Iris pigment epithelial cell (primary cell): ENCODE measurements around the gene MRPS27.
"Not testable (repeated sequence)": the region's sequence is repeated elsewhere in the genome, so short reads cannot be mapped to it uniquely, and the experiment has no call there.

Experiments
- DNase-seq: peaks from one replicate; pipeline ENCODE4 v3.0.0-alpha.2; 2011; ENCODE audit warnings: low read depth

Gene MRPS27

GRCh38 chr5:72325566-72326305, 5.7 kb upstream of the MRPS27 start:
- DNase-seq: peak; percentile 70

- no peak for DNase-seq
Observed at GRCh38 chr5:72324189-72324825, 4.3 kb upstream of the MRPS27 start.

DNA sequence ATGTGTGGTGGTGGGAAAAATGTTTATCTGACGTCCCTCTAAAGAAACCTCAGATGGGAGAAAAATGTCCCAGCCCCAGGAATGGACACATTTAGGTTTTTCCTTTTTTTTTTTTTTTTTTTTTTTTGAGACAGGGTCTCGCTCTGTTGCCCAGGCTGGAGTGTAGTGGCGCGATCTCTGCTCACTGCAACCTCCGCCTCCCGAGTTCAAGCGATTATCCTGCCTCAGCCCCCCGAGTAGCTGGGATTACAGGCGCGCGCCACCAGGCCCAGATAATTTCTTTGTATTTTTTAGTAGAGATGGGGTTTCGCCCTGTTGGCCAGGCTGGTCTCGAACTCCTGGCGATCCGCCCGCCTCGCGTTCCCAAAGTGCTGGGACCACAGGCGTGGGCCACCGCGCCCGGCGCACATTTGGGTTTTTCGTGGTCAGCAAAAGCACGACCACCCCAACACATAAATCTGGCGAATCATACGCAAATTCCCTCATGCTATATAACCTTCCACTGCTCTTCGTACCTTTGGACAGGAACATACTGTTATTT, 535 bp downstream of the MRPS27 start:
- DNase-seq: not testable (repeated sequence)

GRCh38 chr5:72314571-72315172, 5.4 kb downstream of the MRPS27 start:
- DNase-seq: peak; percentile 94

- no peak for DNase-seq
Observed at GRCh38 chr5:72313141-72313540, 6.9 kb downstream of the MRPS27 start.

- no peak for DNase-seq
Observed at GRCh38 chr5:72308853-72309191, 11.2 kb downstream of the MRPS27 start.

DNA sequence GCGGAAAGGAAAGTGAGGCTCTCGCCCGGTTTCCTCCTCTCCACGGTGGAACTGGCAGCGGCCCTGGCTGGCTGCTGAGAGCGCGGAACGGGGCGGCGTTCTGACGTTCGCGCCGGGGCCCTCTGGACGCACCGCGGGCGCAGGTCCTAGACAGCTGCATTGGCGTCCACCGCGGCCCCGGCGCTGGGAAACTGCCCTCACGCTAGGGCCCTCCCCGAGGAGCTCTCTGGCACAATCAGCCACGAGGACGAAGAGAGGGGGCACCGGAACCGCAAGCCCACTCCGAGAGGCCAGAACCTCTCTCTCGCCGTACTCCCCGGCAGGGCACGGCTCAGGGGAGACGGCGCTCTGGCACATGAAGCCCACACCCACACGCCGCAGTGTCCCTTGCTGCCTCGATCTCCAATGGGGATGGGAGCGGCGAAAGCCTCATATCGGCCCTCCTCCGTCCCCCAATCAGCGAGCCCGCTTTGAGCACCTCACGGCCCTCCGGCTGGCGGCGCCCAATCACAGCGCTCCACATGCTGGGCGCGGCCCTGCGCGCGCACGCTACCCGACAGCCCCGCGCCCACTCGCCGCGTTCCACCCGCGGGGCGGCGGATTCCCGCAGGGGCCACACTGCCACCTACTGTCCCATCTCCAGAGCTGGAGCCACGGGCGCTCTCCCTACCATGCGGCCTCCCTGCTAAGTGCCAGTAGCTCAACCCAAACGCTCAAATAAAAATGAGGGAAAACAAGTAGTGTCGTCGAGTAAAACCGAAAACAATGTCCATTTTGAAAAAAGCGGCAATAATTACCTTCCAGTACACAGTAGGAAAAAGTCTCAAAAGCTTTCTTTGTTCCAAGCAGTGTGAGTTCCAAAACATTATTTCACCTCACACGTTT, 11.8 kb downstream of the MRPS27 start:
- DNase-seq: peak; percentile 99

GRCh38 chr5:72307573-72307967, 12.5 kb downstream of the MRPS27 start:
- DNase-seq: no peak

GRCh38 chr5:72305194-72306142, 14.6 kb downstream of the MRPS27 start:
- DNase-seq: no peak

- no peak for DNase-seq
Observed at GRCh38 chr5:72302171-72302570, 17.9 kb downstream of the MRPS27 start.

DNA sequence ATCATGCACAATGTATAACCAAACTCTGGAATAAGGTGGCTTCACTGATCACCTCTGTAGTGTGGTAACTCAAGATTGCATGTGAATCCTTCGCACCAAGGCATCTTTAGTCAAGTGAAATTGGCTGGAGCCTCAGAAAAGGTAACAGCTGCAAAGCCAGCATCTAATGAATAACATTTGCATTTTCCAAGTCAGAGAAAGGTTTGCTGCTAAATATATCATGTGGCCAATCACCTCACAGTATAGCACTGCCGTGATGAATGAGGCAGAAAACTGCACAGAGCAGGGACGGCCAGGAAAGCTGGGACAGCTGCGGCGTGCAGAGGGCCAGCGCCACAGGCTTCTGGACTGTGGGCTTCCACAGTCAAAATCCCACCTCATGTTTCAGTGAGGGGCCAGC, 18.5 kb downstream of the MRPS27 start:
- DNase-seq: no peak

DNA sequence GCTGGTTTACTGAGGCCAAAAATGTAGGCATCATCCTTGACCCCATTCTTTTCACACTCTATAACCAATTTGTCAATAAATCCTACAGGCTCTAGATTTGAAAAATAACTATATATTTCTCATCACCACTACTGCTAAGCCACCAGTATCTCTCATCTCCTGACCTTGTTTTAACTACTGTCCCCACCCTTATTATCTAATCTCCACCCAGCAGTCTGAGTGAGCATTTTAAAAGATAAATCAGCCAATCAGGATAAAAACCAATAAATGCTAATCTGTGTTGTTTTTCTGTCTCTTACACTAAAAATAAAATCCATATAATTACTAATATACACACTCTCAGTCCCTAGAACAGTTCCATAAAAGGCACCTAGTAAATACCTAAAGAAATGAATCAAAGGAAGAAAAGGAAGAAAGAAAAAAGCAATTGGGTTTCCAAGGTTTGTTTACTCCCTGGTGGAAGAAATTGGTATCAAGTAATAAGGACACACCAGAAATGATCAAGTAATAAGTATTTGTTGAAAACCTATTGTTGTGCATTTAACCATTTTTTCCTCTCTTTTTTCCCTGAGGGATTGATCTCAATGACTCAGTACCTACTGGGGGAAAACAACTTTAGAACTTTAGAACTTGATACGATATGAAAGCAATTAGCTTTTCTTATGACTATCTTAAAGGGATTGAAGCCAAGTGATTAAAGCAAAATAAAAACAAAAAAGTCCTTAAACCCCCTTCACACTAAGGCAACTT, 19.3 kb downstream of the MRPS27 start:
- no peak for DNase-seq

- DNase-seq: no peak
Observed at GRCh38 chr5:72298711-72299110, 21.3 kb downstream of the MRPS27 start.

GRCh38 chr5:72298136-72298535, 21.9 kb downstream of the MRPS27 start:
- not testable (repeated sequence) for DNase-seq

DNA sequence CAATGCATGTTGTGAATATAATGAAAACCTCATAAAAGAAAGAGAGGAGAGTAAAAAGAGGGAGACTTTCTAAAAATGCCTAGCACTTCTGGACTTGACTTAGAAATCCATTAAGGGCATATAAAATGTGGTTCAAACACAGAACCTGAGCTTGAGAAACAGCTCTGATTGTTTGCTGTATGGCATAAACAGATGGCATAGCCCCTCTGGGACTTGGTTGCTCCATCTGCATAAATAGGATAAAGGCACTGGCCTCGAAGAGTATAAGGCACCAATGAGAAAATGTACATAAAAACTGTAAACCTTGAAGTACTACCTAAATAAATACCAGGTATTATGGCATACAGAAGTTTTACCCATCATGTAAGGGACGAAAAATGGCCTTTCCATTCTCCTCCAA, 23.8 kb downstream of the MRPS27 start:
- no peak for DNase-seq

DNA sequence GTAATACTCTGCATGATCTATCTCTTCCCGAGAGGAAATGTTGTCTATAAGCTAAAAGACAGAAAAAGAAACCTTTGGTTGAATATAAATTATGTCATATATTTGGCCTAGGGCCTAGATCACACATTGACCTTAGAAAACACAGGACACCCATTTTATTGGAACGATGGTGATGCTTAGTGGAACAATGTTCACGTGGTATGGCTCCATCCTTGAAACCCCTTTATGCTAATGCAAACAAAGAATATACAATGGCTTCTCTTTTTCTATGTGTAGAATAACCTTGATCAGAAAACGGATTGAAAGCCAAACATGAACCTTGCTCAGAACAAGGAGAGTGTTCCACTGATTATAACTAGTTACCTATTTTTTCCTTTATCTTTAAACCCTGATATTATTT, 24.5 kb downstream of the MRPS27 start:
- DNase-seq: no peak

- DNase-seq: no peak
Observed at GRCh38 chr5:72294473-72294872, 25.6 kb downstream of the MRPS27 start.

GRCh38 chr5:72293495-72294055, 26.5 kb downstream of the MRPS27 start:
- no peak for DNase-seq

GRCh38 chr5:72292411-72292810, 27.6 kb downstream of the MRPS27 start:
- DNase-seq: no peak

GRCh38 chr5:72291601-72292000, 28.4 kb downstream of the MRPS27 start:
- DNase-seq: no peak
